ENCODE measurements around the gene OTOF. TPM values are rescaled to one million over a fixed set of nuclear protein-coding genes. Genes with fewer than 3 reads are reported as not detected.
A peak's percentile ranks its signal among the peaks of the same experiment; 100 is the strongest.

The OTOF gene
- total RNA-seq, 2 donors from 2014 or later, result 0.50 to 0.57 TPM

- Mint-ChIP-seq H3K36me3 (no peaks in the 10 kb centered on the region), H3K4me3 (no peak overlapping the region), H3K27me3 (peaks cover 0 to 2% of the 10 kb centered on the region in 2 donors), H3K27ac (no peak overlapping the region), H3K9me3 (no peaks in the 10 kb centered on the region), H3K4me1 (ENCODE audit: low read depth in 2 of 2) (no peaks in the 10 kb centered on the region)
- ATAC-seq (no peak), DNase-seq (ENCODE audit: low spot score) (no peak)
Measured at GRCh38 chr2:26513261-26513660, 35.3 kb upstream of the OTOF start.

- H3K27ac Mint-ChIP-seq, result no peak overlapping the region
- no peak for DNase-seq (ENCODE audit: low spot score)
- H3K9me3 Mint-ChIP-seq, result no peaks in the 10 kb centered on the region
- peaks cover 0 to 2% of the 10 kb centered on the region in 2 donors for H3K27me3 Mint-ChIP-seq
- H3K4me1 Mint-ChIP-seq (ENCODE audit: low read depth in 2 of 2), result no peaks in the 10 kb centered on the region
- ATAC-seq, result no peak
- H3K36me3 Mint-ChIP-seq, result no peaks in the 10 kb centered on the region
- no peak overlapping the region for H3K4me3 Mint-ChIP-seq
Measured at GRCh38 chr2:26511466-26511865, 33.5 kb upstream of the OTOF start.

- H3K4me3 Mint-ChIP-seq, result no peak overlapping the region
- no peaks in the 10 kb centered on the region for H3K36me3 Mint-ChIP-seq
- H3K4me1 Mint-ChIP-seq (ENCODE audit: low read depth in 2 of 2), result no peaks in the 10 kb centered on the region
- ATAC-seq (no peak), DNase-seq (ENCODE audit: low spot score) (no peak)
- H3K9me3 Mint-ChIP-seq, result no peaks in the 10 kb centered on the region
- peaks cover 0 to 2% of the 10 kb centered on the region in 2 donors for H3K27me3 Mint-ChIP-seq
- H3K27ac Mint-ChIP-seq, result no peak overlapping the region
Measured at GRCh38 chr2:26510344-26510973, 32.5 kb upstream of the OTOF start.

GRCh38 chr2:26509141-26509540 lies 31.2 kb upstream of the OTOF start:
- no peaks in the 10 kb centered on the region for H3K4me1 Mint-ChIP-seq (ENCODE audit: low read depth in 2 of 2)
- H3K9me3 Mint-ChIP-seq, result no peaks in the 10 kb centered on the region
- no peaks in the 10 kb centered on the region for H3K36me3 Mint-ChIP-seq
- H3K4me3 Mint-ChIP-seq, result no peak overlapping the region
- DNase-seq (ENCODE audit: low spot score) (no peak), ATAC-seq (no peak)
- peaks cover 0 to 5% of the 10 kb centered on the region in 2 donors for H3K27me3 Mint-ChIP-seq
- no peak overlapping the region for H3K27ac Mint-ChIP-seq

GRCh38 chr2:26507932-26508331 lies 30.0 kb upstream of the OTOF start:
- DNase-seq (ENCODE audit: low spot score) (no peak), ATAC-seq (no peak)
- Mint-ChIP-seq H3K27me3 (peaks cover 0 to 11% of the 10 kb centered on the region in 2 donors), H3K4me1 (ENCODE audit: low read depth in 2 of 2) (peaks cover 0 to 5% of the 10 kb centered on the region in 2 donors), H3K36me3 (no peaks in the 10 kb centered on the region), H3K9me3 (no peaks in the 10 kb centered on the region), H3K27ac (no peak overlapping the region), H3K4me3 (no peak overlapping the region)

GRCh38 chr2:26507088-26507487 lies 29.2 kb upstream of the OTOF start:
- Mint-ChIP-seq H3K27me3 (peaks cover 0 to 11% of the 10 kb centered on the region in 2 donors), H3K27ac (no peak overlapping the region), H3K9me3 (no peaks in the 10 kb centered on the region), H3K4me1 (ENCODE audit: low read depth in 2 of 2) (peaks cover 0 to 8% of the 10 kb centered on the region in 2 donors), H3K36me3 (no peaks in the 10 kb centered on the region), H3K4me3 (no peak overlapping the region)
- ATAC-seq, result no peak
- no peak for DNase-seq (ENCODE audit: low spot score)

GRCh38 chr2:26506279-26506678 lies 28.4 kb upstream of the OTOF start:
- H3K36me3 Mint-ChIP-seq, result no peaks in the 10 kb centered on the region
- H3K9me3 Mint-ChIP-seq, result no peaks in the 10 kb centered on the region
- DNase-seq (ENCODE audit: low spot score), result no peak
- peaks cover 0 to 8% of the 10 kb centered on the region in 2 donors for H3K4me1 Mint-ChIP-seq (ENCODE audit: low read depth in 2 of 2)
- no peak overlapping the region for H3K27ac Mint-ChIP-seq
- peaks cover 0 to 16% of the 10 kb centered on the region in 2 donors for H3K27me3 Mint-ChIP-seq
- H3K4me3 Mint-ChIP-seq, result no peak overlapping the region
- ATAC-seq, result no peak

GRCh38 chr2:26504002-26504401 lies 26.1 kb upstream of the OTOF start:
- DNase-seq (ENCODE audit: low spot score) (no peak), ATAC-seq (no peak)
- Mint-ChIP-seq H3K27ac (no peak overlapping the region), H3K4me3 (peak overlapping the region; percentile 48), H3K27me3 (peaks cover 3 to 16% of the 10 kb centered on the region in 2 donors), H3K4me1 (ENCODE audit: low read depth in 2 of 2) (peaks cover 0 to 8% of the 10 kb centered on the region in 2 donors), H3K9me3 (no peaks in the 10 kb centered on the region), H3K36me3 (no peaks in the 10 kb centered on the region)

GRCh38 chr2:26503231-26503880 lies 25.4 kb upstream of the OTOF start:
- DNase-seq (ENCODE audit: low spot score), result peak; percentile 78
- peak overlapping the region; percentile 48 for H3K4me3 Mint-ChIP-seq

GRCh38 chr2:26500406-26500805 lies 22.5 kb upstream of the OTOF start:
- peaks cover 0 to 8% of the 10 kb centered on the region in 2 donors for H3K4me1 Mint-ChIP-seq (ENCODE audit: low read depth in 2 of 2)

More at GRCh38 chr2:26503231-26503880, 25.4 kb upstream of the OTOF start:
- peak; percentile 92 to 93 for ATAC-seq
- Mint-ChIP-seq H3K27ac (no peak overlapping the region), H3K9me3 (no peaks in the 10 kb centered on the region), H3K4me1 (ENCODE audit: low read depth in 2 of 2) (peaks cover 0 to 8% of the 10 kb centered on the region in 2 donors), H3K36me3 (no peaks in the 10 kb centered on the region), H3K27me3 (peaks cover 6 to 21% of the 10 kb centered on the region in 2 donors)

GRCh38 chr2:26495705-26496297 lies 17.9 kb upstream of the OTOF start:
- peaks cover 6 to 11% of the 10 kb centered on the region in 2 donors for H3K27me3 Mint-ChIP-seq
- no peak for DNase-seq (ENCODE audit: low spot score)

More at GRCh38 chr2:26500406-26500805, 22.5 kb upstream of the OTOF start:
- no peak for ATAC-seq
- Mint-ChIP-seq H3K4me3 (no peak overlapping the region), H3K27me3 (peaks cover 6 to 25% of the 10 kb centered on the region in 2 donors), H3K36me3 (no peaks in the 10 kb centered on the region), H3K27ac (no peak overlapping the region), H3K9me3 (no peaks in the 10 kb centered on the region)
- DNase-seq (ENCODE audit: low spot score), result no peak

GRCh38 chr2:26494891-26495290 lies 17.0 kb upstream of the OTOF start:
- no peak overlapping the region for H3K27ac Mint-ChIP-seq
- no peaks in the 10 kb centered on the region for H3K36me3 Mint-ChIP-seq
- no peak overlapping the region for H3K4me3 Mint-ChIP-seq
- H3K9me3 Mint-ChIP-seq, result no peaks in the 10 kb centered on the region
- DNase-seq (ENCODE audit: low spot score) (no peak), ATAC-seq (no peak)
- peaks cover 6 to 11% of the 10 kb centered on the region in 2 donors for H3K27me3 Mint-ChIP-seq
- no peaks in the 10 kb centered on the region for H3K4me1 Mint-ChIP-seq (ENCODE audit: low read depth in 2 of 2)

More at GRCh38 chr2:26495705-26496297, 17.9 kb upstream of the OTOF start:
- H3K4me3 Mint-ChIP-seq, result no peak overlapping the region
- no peaks in the 10 kb centered on the region for H3K4me1 Mint-ChIP-seq (ENCODE audit: low read depth in 2 of 2)
- ATAC-seq, result no peak
- H3K36me3 Mint-ChIP-seq, result no peaks in the 10 kb centered on the region
- no peaks in the 10 kb centered on the region for H3K9me3 Mint-ChIP-seq
- H3K27ac Mint-ChIP-seq, result no peak overlapping the region

- Mint-ChIP-seq H3K27ac (no peak overlapping the region), H3K4me3 (no peak overlapping the region)
- no peak for ATAC-seq
Measured at GRCh38 chr2:26494199-26494598, 16.3 kb upstream of the OTOF start.

GRCh38 chr2:26493566-26493965 lies 15.6 kb upstream of the OTOF start:
- DNase-seq (ENCODE audit: low spot score), result no peak
- H3K27ac Mint-ChIP-seq, result no peak overlapping the region

More at GRCh38 chr2:26494199-26494598, 16.3 kb upstream of the OTOF start:
- H3K27me3 Mint-ChIP-seq, result peaks cover 5 to 11% of the 10 kb centered on the region in 2 donors
- H3K36me3 Mint-ChIP-seq, result no peaks in the 10 kb centered on the region
- no peaks in the 10 kb centered on the region for H3K9me3 Mint-ChIP-seq
- DNase-seq (ENCODE audit: low spot score), result no peak
- H3K4me1 Mint-ChIP-seq (ENCODE audit: low read depth in 2 of 2), result no peaks in the 10 kb centered on the region

More at GRCh38 chr2:26493566-26493965, 15.6 kb upstream of the OTOF start:
- Mint-ChIP-seq H3K27me3 (peaks cover 0 to 5% of the 10 kb centered on the region in 2 donors), H3K4me1 (ENCODE audit: low read depth in 2 of 2) (no peaks in the 10 kb centered on the region), H3K9me3 (no peaks in the 10 kb centered on the region), H3K36me3 (no peaks in the 10 kb centered on the region), H3K4me3 (no peak overlapping the region)
- ATAC-seq, result peak in 1 of 2 donors; percentile 41

Measured in natural killer cell treated with Interleukin-12 subunit alpha and Interleukin-12 subunit beta and Interleukin-15 and Interleukin-18, amount 100 ng/mL, for 72 hours (primary cell).